Subcutaneous abdominal adipose tissue (tissue), 5 donors: ENCODE measurements around the gene RGS10.
"Not testable (repeated sequence)": the region's sequence is repeated elsewhere in the genome, so short reads cannot be mapped to it uniquely, and the experiment has no call there.

ENCODE experiments used
- H3K27ac ChIP-seq: one replicate; pipeline ENCODE4 v1.7.0; 2013; ENCODE audit warnings: low read depth, mild to moderate bottlenecking, inconsistent platforms, low read length, moderate library complexity
- H3K27me3 ChIP-seq, 5 donors: one replicate each; pipeline ENCODE4 v1.7.0; 2013; ENCODE audit warnings: low read length in 5 of 5, inconsistent platforms in 1 of 5; ENCODE audit not compliant: control insufficient read depth in 5 of 5, insufficient read depth in 4 of 5
- H3K36me3 ChIP-seq, 5 donors: one replicate each; pipeline ENCODE4 v1.7.0; 2013; ENCODE audit warnings: low read length in 5 of 5; ENCODE audit not compliant: control insufficient read depth in 5 of 5, insufficient read depth in 5 of 5
- H3K4me1 ChIP-seq, 5 donors: one replicate each; pipeline ENCODE4 v1.7.0; 2013; ENCODE audit warnings: low read length in 5 of 5, mild to moderate bottlenecking in 3 of 5, moderate library complexity in 1 of 5; ENCODE audit not compliant: control insufficient read depth in 5 of 5, insufficient read depth in 5 of 5
- H3K4me3 ChIP-seq, 5 donors: one replicate each; pipeline ENCODE4 v1.7.0; 2013; ENCODE audit warnings: low read length in 5 of 5, low read depth in 1 of 5
- H3K9ac ChIP-seq, 5 donors: one replicate each; pipeline ENCODE4 v1.7.0; 2013; ENCODE audit warnings: low read length in 5 of 5, mild to moderate bottlenecking in 4 of 5, moderate library complexity in 3 of 5
- H3K9me3 ChIP-seq, 5 donors: one replicate each; pipeline ENCODE4 v1.7.0; 2013; ENCODE audit warnings: low read length in 5 of 5; ENCODE audit not compliant: control insufficient read depth in 5 of 5
- donor health status: healthy.
- donor health status: healthy.
- donor health status: healthy.
- donor health status: healthy.
- donor health status: healthy.

Gene RGS10

GRCh38 chr10:119542357-119542987 is at the start of gene RGS10:
TSS of gene RGS10 (minus strand) at chr10:119542719. CDS start at chr10:119542638, 81 bp downstream.
- Histone ChIP-seq H3K36me3 (no peaks in the 10 kb centered on the region), H3K27ac (peak within 1 kb of the TSS; percentile 30), H3K9ac (peak within 1 kb of the TSS in 3 of 5 donors; percentile 17 to 65 (median 41)), H3K4me3 (peak within 1 kb of the TSS; percentile 62 to 79 (median 73)), H3K9me3 (no peaks in the 10 kb centered on the region), H3K27me3 (peaks cover 0 to 20% (median 8%) of the 10 kb centered on the region in 5 donors), H3K4me1 (peaks cover 0 to 59% (median 30%) of the 10 kb centered on the region in 5 donors)

DNA sequence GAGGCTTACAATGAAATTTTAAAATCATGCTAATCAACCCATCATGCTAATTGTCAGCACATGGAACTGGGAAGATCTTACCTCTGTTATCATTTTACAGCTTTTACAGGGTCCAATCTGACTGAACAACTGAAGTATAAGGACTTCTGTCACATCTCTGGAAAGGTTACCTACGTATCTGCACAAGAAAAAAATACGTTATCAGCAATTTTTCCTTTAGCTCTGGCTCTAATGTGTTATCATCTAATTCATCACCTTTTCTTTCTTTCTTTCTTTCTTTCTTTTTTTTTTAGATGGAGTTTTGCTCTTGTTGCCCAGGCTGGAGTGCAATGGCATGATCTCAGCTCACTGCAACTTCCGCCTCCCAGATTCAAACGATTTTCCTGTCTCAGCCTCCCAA is 45.6 kb upstream of the RGS10 start:
- Histone ChIP-seq H3K27me3 (no peaks in the 10 kb centered on the region), H3K27ac (no peak overlapping the region), H3K9ac (no peak overlapping the region), H3K36me3 (peaks cover 21 to 31% (median 26%) of the 10 kb centered on the region in 5 donors), H3K4me3 (no peak overlapping the region), H3K4me1 (peaks cover 0 to 18% (median 15%) of the 10 kb centered on the region in 5 donors), H3K9me3 (no peaks in the 10 kb centered on the region)

GRCh38 chr10:119578355-119578754 is 35.8 kb upstream of the RGS10 start:
- no peaks in the 10 kb centered on the region for H3K4me1 ChIP-seq
- H3K4me3 ChIP-seq = no peak overlapping the region
- no peaks in the 10 kb centered on the region for H3K9me3 ChIP-seq
- no peak overlapping the region for H3K27ac ChIP-seq
- H3K27me3 ChIP-seq = no peaks in the 10 kb centered on the region
- H3K36me3 ChIP-seq = peaks cover 39 to 70% (median 58%) of the 10 kb centered on the region in 5 donors
- H3K9ac ChIP-seq = no peak overlapping the region

DNA sequence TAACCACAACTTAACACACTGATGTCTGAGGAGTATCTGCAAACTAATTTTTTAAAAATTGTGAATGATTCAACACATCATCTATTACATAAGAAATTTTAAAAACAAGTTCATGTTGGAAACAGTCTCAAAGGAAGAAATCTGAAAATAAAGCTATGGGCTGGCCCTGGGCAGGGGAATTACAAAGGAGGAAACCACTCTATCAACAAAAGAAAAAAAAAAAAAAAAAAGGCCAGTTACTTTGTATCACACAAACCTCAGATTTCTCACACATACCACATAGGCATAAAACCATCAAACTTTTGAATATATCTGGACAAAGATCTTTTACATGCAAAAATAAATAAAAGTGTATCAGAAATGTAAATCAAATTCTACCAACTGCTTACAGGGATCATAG is 33.5 kb upstream of the RGS10 start:
- no peak overlapping the region for H3K27ac ChIP-seq

GRCh38 chr10:119575506-119575905 is 33.0 kb upstream of the RGS10 start:
- H3K27ac ChIP-seq = no peak overlapping the region
- no peak overlapping the region for H3K4me3 ChIP-seq
- no peak overlapping the region for H3K9ac ChIP-seq
- H3K9me3 ChIP-seq = no peaks in the 10 kb centered on the region
- H3K4me1 ChIP-seq = no peaks in the 10 kb centered on the region
- H3K36me3 ChIP-seq = peaks cover 39 to 67% (median 52%) of the 10 kb centered on the region in 5 donors
- H3K27me3 ChIP-seq = no peaks in the 10 kb centered on the region

More for the DNA sequence above, 33.5 kb upstream of the RGS10 start:
- no peak overlapping the region for H3K9ac ChIP-seq
- no peaks in the 10 kb centered on the region for H3K27me3 ChIP-seq
- H3K9me3 ChIP-seq = no peaks in the 10 kb centered on the region
- H3K36me3 ChIP-seq = peaks cover 39 to 67% (median 56%) of the 10 kb centered on the region in 5 donors
- no peaks in the 10 kb centered on the region for H3K4me1 ChIP-seq
- no peak overlapping the region for H3K4me3 ChIP-seq

DNA sequence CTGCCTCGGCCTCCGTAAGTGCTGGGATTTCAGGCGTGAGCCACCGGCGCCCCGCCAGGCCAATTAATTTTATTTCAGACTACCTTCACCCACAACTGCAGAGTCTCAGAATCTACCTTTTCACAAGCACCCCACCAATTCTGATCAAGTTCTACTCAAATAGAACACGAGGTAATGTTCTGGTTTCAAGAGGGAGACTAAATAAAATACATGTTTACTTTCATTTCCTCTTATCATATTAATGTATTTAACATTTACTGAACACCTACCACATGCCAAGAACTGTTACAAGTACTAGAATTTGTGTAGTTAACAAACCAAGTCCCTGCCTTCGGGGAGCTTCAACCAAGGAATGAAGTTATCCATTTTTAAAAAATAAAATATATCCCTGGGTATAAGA is 25.5 kb upstream of the RGS10 start:
- Histone ChIP-seq H3K36me3 (peaks cover 0 to 11% (median 5%) of the 10 kb centered on the region in 5 donors), H3K9ac (no peak overlapping the region), H3K9me3 (no peaks in the 10 kb centered on the region), H3K4me3 (no peak overlapping the region), H3K4me1 (peaks cover 0 to 7% (median 4%) of the 10 kb centered on the region in 5 donors), H3K27me3 (no peaks in the 10 kb centered on the region), H3K27ac (no peak overlapping the region)

DNA sequence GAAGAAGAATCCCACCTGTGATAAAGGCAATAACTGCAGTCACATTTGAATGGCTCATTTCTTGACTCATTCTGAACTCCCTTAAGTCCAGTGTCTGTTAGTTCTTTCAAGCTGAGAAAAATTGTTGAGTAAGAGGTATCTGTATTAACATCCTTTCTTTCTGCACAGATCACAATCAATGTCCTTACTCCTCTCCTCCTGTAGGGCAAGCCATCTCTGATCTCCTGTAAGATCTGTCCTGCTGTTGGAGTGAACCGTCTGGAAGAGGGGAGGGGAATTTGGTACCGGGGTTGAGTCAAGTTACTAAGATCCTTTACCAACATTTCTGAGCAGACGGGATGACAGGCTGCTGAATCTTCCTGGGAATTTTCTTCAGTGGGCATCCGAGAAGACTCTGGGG is 19.6 kb upstream of the RGS10 start:
- H3K27me3 ChIP-seq = no peaks in the 10 kb centered on the region
- H3K4me3 ChIP-seq = no peak overlapping the region
- no peaks in the 10 kb centered on the region for H3K9me3 ChIP-seq
- H3K36me3 ChIP-seq = no peaks in the 10 kb centered on the region
- H3K9ac ChIP-seq = no peak overlapping the region
- H3K27ac ChIP-seq = no peak overlapping the region
- peaks cover 0 to 7% (median 0%) of the 10 kb centered on the region in 5 donors for H3K4me1 ChIP-seq

- not testable (repeated sequence) for H3K9me3 ChIP-seq, H3K9ac ChIP-seq, H3K27ac ChIP-seq, H3K4me1 ChIP-seq, H3K27me3 ChIP-seq, H3K36me3 ChIP-seq, H3K4me3 ChIP-seq
Observed at GRCh38 chr10:119559511-119559910, 17.0 kb upstream of the RGS10 start.

DNA sequence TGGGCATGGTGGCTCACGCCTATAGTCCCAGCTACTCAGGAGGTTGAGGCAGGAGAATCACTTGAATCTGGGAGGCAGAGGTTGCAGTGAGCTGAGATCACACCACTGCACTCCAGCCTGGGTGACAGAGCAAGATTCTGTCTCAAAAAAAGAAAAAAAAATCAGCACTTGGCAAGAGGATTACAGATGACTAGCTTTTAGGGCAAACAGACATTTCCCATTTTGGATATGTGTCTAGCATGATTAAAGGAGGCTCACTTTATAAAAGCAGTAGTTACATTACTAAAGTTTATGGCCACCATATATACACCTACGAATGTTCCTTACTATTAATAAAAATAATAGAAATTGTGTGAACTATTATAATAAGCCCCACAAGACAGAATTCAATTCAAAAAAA is 13.6 kb upstream of the RGS10 start:
- not testable (repeated sequence) for H3K9me3 ChIP-seq, H3K27me3 ChIP-seq, H3K9ac ChIP-seq, H3K4me1 ChIP-seq, H3K36me3 ChIP-seq, H3K27ac ChIP-seq, H3K4me3 ChIP-seq

- H3K36me3 ChIP-seq = no peaks in the 10 kb centered on the region
- H3K27ac ChIP-seq = no peak overlapping the region
- no peak overlapping the region for H3K9ac ChIP-seq
- H3K4me3 ChIP-seq = no peak overlapping the region
- H3K4me1 ChIP-seq = no peaks in the 10 kb centered on the region
- no peaks in the 10 kb centered on the region for H3K27me3 ChIP-seq
- no peaks in the 10 kb centered on the region for H3K9me3 ChIP-seq
Observed at GRCh38 chr10:119555178-119555784, 12.8 kb upstream of the RGS10 start.
